ENCODE data around the gene WRAP53.

- no peak for TF ChIP-seq FOXP2 (optimal IDR thresholded peaks at IDR 0.05; ENCODE audit: control extremely low read depth, extremely low read length, insufficient read depth)
- TF ChIP-seq EZH2 (IDR thresholded peaks at IDR 0.05): no peak
- TF ChIP-seq POLR2AphosphoS5 (IDR thresholded peaks at IDR 0.05; ENCODE audit: borderline replicate concordance, low read depth, low read length): no peak
These were observed 10.7 kb upstream of the WRAP53 start for GRCh38 chr17:7677388-7678067.

Data from SK-N-MC (cell line).